ENCODE results near the gene ZDHHC13. TPM values are rescaled to one million over a fixed set of nuclear protein-coding genes. Genes with fewer than 3 reads are reported as not detected.

ZDHHC13 gene
- total RNA-seq, 4 donors from 2014 or later: 7.4 to 31.5 (median 12.7) TPM

GRCh38 chr11:19185516-19186052 lies 68.6 kb downstream of the ZDHHC13 start:
- H3K9me3 ChIP-seq: no peaks in the 10 kb centered on the region
- H3K4me3 ChIP-seq: no peak overlapping the region
- no peak overlapping the region for H3K27ac ChIP-seq
- H3K36me3 ChIP-seq: no peaks in the 10 kb centered on the region
- no peak for TF ChIP-seq POLR2A (IDR thresholded peaks at IDR 0.05)
- no peak for TF ChIP-seq CTCF (IDR thresholded peaks at IDR 0.05)
- intact Hi-C loops (cut with DNase I; ENCODE audit: low total_unique reads): no loop called here
- H3K27me3 ChIP-seq: no peaks in the 10 kb centered on the region
- H3K4me1 ChIP-seq: no peaks in the 10 kb centered on the region
- DNase-seq: no peak

GRCh38 chr11:19187114-19187832 lies 70.3 kb downstream of the ZDHHC13 start:
- Histone ChIP-seq H3K36me3 (no peaks in the 10 kb centered on the region), H3K4me3 (no peak overlapping the region), H3K27me3 (no peaks in the 10 kb centered on the region), H3K9me3 (no peaks in the 10 kb centered on the region), H3K4me1 (no peaks in the 10 kb centered on the region), H3K27ac (no peak overlapping the region)
- DNase-seq: no peak
- no peak for TF ChIP-seq POLR2A (IDR thresholded peaks at IDR 0.05)
- TF ChIP-seq CTCF (IDR thresholded peaks at IDR 0.05): no peak
- intact Hi-C loops (cut with DNase I; ENCODE audit: low total_unique reads): no loop called here

- no peaks in the 10 kb centered on the region for H3K9me3 ChIP-seq
- H3K4me3 ChIP-seq: no peak overlapping the region
- no peaks in the 10 kb centered on the region for H3K36me3 ChIP-seq
- no peaks in the 10 kb centered on the region for H3K4me1 ChIP-seq
- no peak overlapping the region for H3K27ac ChIP-seq
- no peak for DNase-seq
- no peaks in the 10 kb centered on the region for H3K27me3 ChIP-seq
- intact Hi-C loops (cut with DNase I; ENCODE audit: low total_unique reads): no loop called here
- TF ChIP-seq POLR2A (IDR thresholded peaks at IDR 0.05): no peak
- TF ChIP-seq CTCF (IDR thresholded peaks at IDR 0.05): no peak
These were observed 70.9 kb downstream of the ZDHHC13 start for GRCh38 chr11:19187833-19188258.

- TF ChIP-seq CTCF (IDR thresholded peaks at IDR 0.05) (no peak), POLR2A (IDR thresholded peaks at IDR 0.05) (no peak)
- Histone ChIP-seq H3K27me3 (no peaks in the 10 kb centered on the region), H3K4me1 (no peaks in the 10 kb centered on the region), H3K4me3 (no peak overlapping the region), H3K36me3 (no peaks in the 10 kb centered on the region), H3K27ac (no peak overlapping the region), H3K9me3 (no peaks in the 10 kb centered on the region)
- intact Hi-C loops (cut with DNase I; ENCODE audit: low total_unique reads): no loop called here
- DNase-seq: no peak
These were observed 74.7 kb downstream of the ZDHHC13 start for GRCh38 chr11:19191530-19192169.

- no peaks in the 10 kb centered on the region for H3K27me3 ChIP-seq
- no peaks in the 10 kb centered on the region for H3K36me3 ChIP-seq
- no peak for DNase-seq
- TF ChIP-seq POLR2A (IDR thresholded peaks at IDR 0.05) (no peak), CTCF (IDR thresholded peaks at IDR 0.05) (no peak)
- H3K4me1 ChIP-seq: no peaks in the 10 kb centered on the region
- H3K27ac ChIP-seq: no peak overlapping the region
- no peak overlapping the region for H3K4me3 ChIP-seq
- intact Hi-C loops (cut with DNase I; ENCODE audit: low total_unique reads): no loop called here
- no peaks in the 10 kb centered on the region for H3K9me3 ChIP-seq
These were observed 76.9 kb downstream of the ZDHHC13 start for GRCh38 chr11:19193916-19194315.
